Activated effector memory CD4-positive, alpha-beta T cell treated with anti-CD3 and anti-CD28 coated beads, Interleukin-2, amount 50 U/mL, for 16 hours (primary cell): Measurements from ENCODE around the gene IFNW1.

Experiments used
- DNase-seq: peaks from one replicate; pipeline ENCODE4 v3.0.0-alpha.2; 2020

IFNW1 gene

DNA sequence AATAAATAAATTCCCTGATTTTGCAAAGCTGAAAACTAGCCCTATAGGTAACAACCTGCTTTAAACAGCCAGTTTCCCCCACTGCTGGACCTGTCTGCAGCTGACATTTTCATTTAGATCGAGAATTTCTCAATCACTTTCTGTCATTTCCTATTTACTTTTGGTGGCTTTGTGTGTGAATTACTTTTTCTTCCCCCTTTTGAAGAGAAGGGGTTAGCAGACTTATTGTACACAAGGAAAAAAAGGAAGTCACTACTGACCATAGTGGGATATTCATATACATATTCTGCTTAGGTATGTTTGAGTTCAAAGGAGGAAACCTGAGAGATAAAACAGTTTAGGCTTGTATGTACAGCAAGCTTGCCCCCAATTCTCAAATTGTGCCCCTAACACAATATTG lies 36.8 kb downstream of the IFNW1 start:
- no peak for DNase-seq

DNA sequence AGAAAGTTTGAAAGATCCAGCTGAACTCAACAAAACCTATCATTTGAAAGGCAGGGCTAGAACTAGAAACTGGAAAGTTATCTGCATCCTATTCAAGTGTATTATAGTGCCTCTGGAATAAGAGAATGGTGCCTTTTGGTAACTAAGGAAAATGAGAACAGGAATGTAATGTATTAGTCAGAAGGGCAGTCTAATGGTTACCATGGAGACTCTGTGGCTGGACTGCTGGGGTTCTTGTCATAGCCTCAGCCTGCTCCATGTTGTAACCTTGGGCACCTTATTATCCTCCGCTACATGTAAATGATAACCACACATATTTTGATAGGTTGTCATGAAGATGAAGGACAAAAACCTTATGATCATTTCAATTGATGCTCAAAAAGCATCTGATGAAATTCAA lies 39.3 kb downstream of the IFNW1 start:
- DNase-seq: no peak

DNA sequence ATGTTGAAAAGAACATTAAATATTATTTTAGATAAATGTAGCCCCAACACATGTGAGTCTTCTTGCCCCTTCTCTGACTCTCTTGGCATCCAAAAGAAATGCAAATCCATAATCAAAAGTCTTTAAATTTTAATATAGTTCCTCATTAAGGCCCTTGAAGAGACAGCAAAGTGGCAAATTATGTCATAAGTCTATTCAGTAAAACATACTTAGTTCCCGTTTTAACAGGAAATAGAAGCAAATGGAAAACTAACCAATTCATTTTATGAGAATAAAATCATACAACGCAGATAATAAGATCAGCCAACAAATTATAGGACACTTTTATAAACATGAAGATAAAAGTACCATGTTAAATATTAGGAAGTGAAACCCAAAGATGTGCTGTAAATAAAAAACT lies 43.8 kb downstream of the IFNW1 start:
- DNase-seq: no peak

DNA sequence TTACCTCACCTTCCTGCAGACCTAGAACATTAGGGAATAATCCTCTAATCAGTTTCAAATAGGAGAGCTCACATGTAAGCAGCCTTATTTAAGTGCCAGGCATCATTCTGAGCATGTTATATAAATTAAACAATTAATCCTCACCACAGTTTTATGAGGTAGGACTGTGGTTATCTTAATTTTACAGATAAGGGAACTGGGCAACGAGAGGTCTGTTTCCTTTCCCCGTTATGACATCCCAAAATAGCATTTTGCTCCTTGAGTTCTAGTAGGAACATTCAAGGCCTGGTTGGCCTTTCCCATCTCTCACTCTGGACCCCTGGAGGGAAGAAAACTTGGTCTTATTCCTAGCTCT lies 44.8 kb downstream of the IFNW1 start:
- no peak for DNase-seq

DNA sequence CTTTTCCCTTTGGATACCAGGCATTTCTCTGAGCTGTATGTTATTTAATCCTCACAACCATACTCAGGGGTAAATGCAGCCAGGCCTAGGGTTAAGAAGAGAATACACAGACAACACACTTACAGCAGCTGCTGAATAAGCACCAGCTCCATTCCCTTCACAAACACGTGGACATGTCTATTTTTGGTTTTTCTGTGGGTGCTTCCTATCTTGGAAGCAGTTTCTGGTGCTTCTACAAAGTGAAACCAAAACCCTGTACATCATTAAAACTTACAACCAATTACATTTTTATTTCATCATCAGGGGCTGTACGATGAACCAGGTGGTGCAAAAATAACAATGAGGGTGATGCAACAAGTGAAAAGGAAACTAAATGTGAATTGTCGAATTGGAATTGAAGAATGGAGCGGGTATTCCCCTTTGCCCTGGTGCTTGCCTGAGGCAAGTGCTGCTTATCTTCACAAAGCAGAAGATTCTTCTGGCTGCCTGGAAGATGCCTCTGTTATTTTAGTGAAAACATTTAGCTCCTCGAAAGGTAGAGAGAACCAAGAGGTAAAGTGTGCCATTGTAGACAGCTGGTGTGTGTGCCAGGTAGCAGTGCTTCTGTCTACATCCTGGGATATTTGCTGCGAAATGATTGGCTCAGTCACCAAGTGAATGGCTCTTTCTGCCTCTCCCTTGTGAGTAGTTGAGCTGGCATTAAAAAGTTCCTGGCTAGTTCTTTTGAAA lies 45.3 kb downstream of the IFNW1 start:
- peak; percentile 71 for DNase-seq

DNA sequence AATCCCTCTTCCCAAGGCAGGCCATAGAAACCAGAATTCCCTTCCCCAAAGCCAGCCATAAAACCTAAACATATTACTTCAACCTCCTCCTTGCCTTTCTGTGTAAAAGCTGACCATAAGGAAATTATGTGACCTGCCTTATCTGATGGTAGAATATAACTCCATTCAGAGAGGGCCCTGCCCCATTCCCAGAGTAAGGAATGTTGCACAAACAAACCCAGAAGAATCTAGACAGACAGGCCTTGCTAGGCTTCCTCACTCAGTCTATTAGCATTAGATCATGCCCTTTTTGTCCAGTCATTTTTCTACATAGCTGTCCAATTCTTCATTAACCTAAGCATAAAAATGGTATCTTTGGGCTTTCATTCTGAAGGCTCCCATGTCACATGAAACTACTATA lies 46.1 kb downstream of the IFNW1 start:
- no peak for DNase-seq
